Pancreas (tissue), 10 donors: ENCODE results near the gene FLAD1. TPM values are rescaled to one million over a fixed set of nuclear protein-coding genes. Genes with fewer than 3 reads are reported as not detected.

Source experiments
- ATAC-seq, 4 donors: fragments of 200-7000 bp; cut with Tn5 transposase; one replicate each; pipeline versions ENCODE4 v1.8.0 to v1.9.1; 2020; ENCODE audit warnings: mild to moderate bottlenecking in 4 of 4, moderate library complexity in 4 of 4
- DNase-seq, 6 donors: peaks; one replicate each; pipeline ENCODE4 v3.0.0-alpha.2; 2020
- FAIRE-seq: peaks from 2 replicates; lab custom pipeline; 2012; peaks lifted over from hg19 to GRCh38; lab: Jason Lieb, UNC
- H3K27ac ChIP-seq, 4 donors: fragments of 200-600 bp; sonication (generic); 1 replicate in 3 of 4; 2 replicates in 1 of 4; pipeline versions ENCODE4 v1.5.0 to v1.8.0; 2020
- H3K27me3 ChIP-seq, 4 donors: fragments of 200-600 bp; one replicate each; pipeline ENCODE4 v1.8.0; 2021
- H3K36me3 ChIP-seq, 3 donors: fragments of 200-600 bp; sonication (generic) in 1 of 3; one replicate each; pipeline versions ENCODE4 v1.5.0 to v1.8.0; 2020 to 2021
- H3K4me1 ChIP-seq, 3 donors: fragments of 200-600 bp; one replicate each; pipeline ENCODE4 v1.8.0; 2021
- H3K4me3 ChIP-seq, 4 donors: fragments of 200-600 bp; sonication (generic) in 2 of 4; one replicate each; pipeline versions ENCODE4 v1.5.0 to v1.8.0; 2020 to 2021
- H3K9me3 ChIP-seq, 4 donors: fragments of 200-600 bp; one replicate each; pipeline ENCODE4 v1.8.0; 2021
- CTCF ChIP-seq, 4 donors: fragments of 200-600 bp; sonication (generic) in 3 of 4; IDR thresholded peaks; one replicate each; pipeline versions ENCODE4 v1.5.0 to v1.8.0; 2021; ENCODE audit warnings: antibody characterized with exemption in 4 of 4
- WGBS, 2 donors: extraction: QIAGEN DNeasy Blood & Tissue Kit; methylation state at CpG; one replicate each; pipeline ENCODE4 v1.1.7; 2013; 5-methylcytosine and 5-hydroxymethylcytosine counted together
- intact Hi-C, 3 donors: fragments of 100-400 bp; cut with DNase I; formaldehyde crosslinking; loops; one replicate each; pipeline versions ENCODE4 v1.11.1 to v1.14.2; 2022
- polyA plus RNA-seq, 2 donors: library from polyadenylated mRNA; stranded (reverse); fragments of 200-250 nt; gene quantifications; one replicate each; pipeline ENCODE4 v1.2.3, GENCODE V29; 2013
- total RNA-seq, 6 donors: library from RNA; stranded (reverse); fragmentation: NEBNext Ultra II Directional in 4 of 6; extraction: Animal tissue kit (Norgen Biotek cat#: 25700) in 4 of 6; gene quantifications; one replicate each; pipeline versions ENCODE4 v1.2.1 to v1.2.4, GENCODE V29; 2021 to 2023
- donor health status: healthy with polysubstance abuse.
- donor health status: DM: no; HTN: no; CAD: no; lungs with moderate emphysema.
- donor health status: DM: no; HTN: no; CAD: no.
- donor health status: control.
- donor health status: control.
- donor health status: Bipolar disorder and iron deficiency.
- donor health status: DM: yes; HTN: yes; CAD: no.
- donor health status: DM: no; HTN: no; CAD: no.
- donor health status: DM: no; HTN: no; CAD: no.
- donor health status: DM: yes; HTN: yes; CAD: no.

FLAD1 gene
- total and polyA plus RNA-seq, 8 donors: 8.3 to 28.6 (median 13.2) TPM

GRCh38 chr1:154952664-154953063 lies 30.5 kb upstream of the FLAD1 start:
- no peak for FAIRE-seq
- 66 to 72% methylated on average over 6 of the region's 6 CpGs for WGBS, 2 donors

GRCh38 chr1:154953611-154954038 lies 29.5 kb upstream of the FLAD1 start:
- FAIRE-seq (no peak), DNase-seq (no peak), ATAC-seq (no peak)
- H3K4me3 ChIP-seq: no peak overlapping the region
- no peaks in the 10 kb centered on the region for H3K27me3 ChIP-seq
- H3K27ac ChIP-seq: no peak overlapping the region
- intact Hi-C loops: no loop called here
- H3K36me3 ChIP-seq: no peaks in the 10 kb centered on the region
- peaks cover 13 to 16% (median 15%) of the 10 kb centered on the region in 3 donors for H3K4me1 ChIP-seq
- no peaks in the 10 kb centered on the region for H3K9me3 ChIP-seq
- TF ChIP-seq CTCF (IDR thresholded peaks at IDR 0.05): no peak
- WGBS, 2 donors: 42 to 60% methylated on average over 2 of the region's 2 CpGs

More at GRCh38 chr1:154952664-154953063, 30.5 kb upstream of the FLAD1 start:
- Histone ChIP-seq H3K4me3 (no peak overlapping the region), H3K27ac (no peak overlapping the region), H3K36me3 (no peaks in the 10 kb centered on the region), H3K4me1 (peaks cover 13 to 16% (median 15%) of the 10 kb centered on the region in 3 donors), H3K9me3 (no peaks in the 10 kb centered on the region), H3K27me3 (no peaks in the 10 kb centered on the region)
- no peak for TF ChIP-seq CTCF (IDR thresholded peaks at IDR 0.05)
- DNase-seq: no peak
- intact Hi-C loops: no loop called here
- ATAC-seq: no peak

DNA sequence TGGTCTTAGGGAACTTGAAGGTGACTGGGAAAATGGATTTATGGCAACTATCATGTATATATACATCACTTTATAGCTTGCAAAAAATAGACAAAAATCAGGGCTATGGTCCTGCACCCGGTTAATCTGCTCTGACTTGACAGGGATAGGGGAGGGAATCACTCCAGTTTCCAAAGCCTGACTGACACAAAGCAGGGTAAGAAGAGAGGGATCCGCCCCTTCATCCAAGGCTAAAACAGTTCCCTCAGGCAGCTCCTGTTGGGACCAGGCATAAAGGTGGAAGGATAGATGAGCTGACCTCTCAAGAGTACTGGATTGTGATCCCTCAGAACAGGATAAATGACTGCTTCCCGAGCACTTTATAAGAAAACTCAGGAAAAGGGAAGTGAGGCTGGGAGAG lies 28.6 kb upstream of the FLAD1 start:
- H3K27ac ChIP-seq: no peak overlapping the region
- no peak for ATAC-seq
- H3K9me3 ChIP-seq: no peaks in the 10 kb centered on the region
- intact Hi-C loops: no loop called here
- H3K4me3 ChIP-seq: no peak overlapping the region
- no peak for DNase-seq
- no peaks in the 10 kb centered on the region for H3K27me3 ChIP-seq
- peaks cover 13 to 16% (median 15%) of the 10 kb centered on the region in 3 donors for H3K4me1 ChIP-seq
- TF ChIP-seq CTCF (IDR thresholded peaks at IDR 0.05): no peak
- peaks cover 0 to 3% (median 0%) of the 10 kb centered on the region in 3 donors for H3K36me3 ChIP-seq
- FAIRE-seq: no peak
- 65 to 73% methylated on average over 3 of the region's 3 CpGs for WGBS, 2 donors

- no peak for FAIRE-seq
Measured at GRCh38 chr1:154955039-154955717, 28.0 kb upstream of the FLAD1 start.

More at GRCh38 chr1:154955039-154955717, 28.0 kb upstream of the FLAD1 start:
- Histone ChIP-seq H3K9me3 (no peaks in the 10 kb centered on the region), H3K36me3 (peaks cover 0 to 3% (median 0%) of the 10 kb centered on the region in 3 donors), H3K27ac (peak overlapping the region; percentile 61 to 80 (median 75)), H3K27me3 (no peaks in the 10 kb centered on the region), H3K4me1 (peaks cover 13 to 16% (median 15%) of the 10 kb centered on the region in 3 donors), H3K4me3 (peak overlapping the region; percentile 8 to 53 (median 36))
- WGBS, 2 donors: 7 to 12% methylated on average over 4 of the region's 4 CpGs
- DNase-seq: peak in 2 of 6 donors; percentile 41 to 59
- ATAC-seq: peak; percentile 35 to 74 (median 60)
- TF ChIP-seq CTCF (IDR thresholded peaks at IDR 0.05): no peak
- intact Hi-C loops: no loop called here
